Trophoblast cell (in vitro differentiated cells and primary cell): Measurements from ENCODE around the gene RNF103. TPM values are rescaled to one million over a fixed set of nuclear protein-coding genes. Genes with fewer than 3 reads are reported as not detected.

Experiments used
- DNase-seq, 2 donors: peaks; one replicate each; pipeline ENCODE4 v3.0.0-alpha.2; 2016
- H2AFZ ChIP-seq: 2 replicates; pipeline ENCODE4 v1.6.1; 2013; ENCODE audit warnings: low read length, moderate library complexity, mild to moderate bottlenecking; ENCODE audit not compliant: insufficient read depth, poor library complexity
- H2AK5ac ChIP-seq: 2 replicates; pipeline ENCODE4 v1.6.1; 2013; ENCODE audit warnings: mild to moderate bottlenecking, low read length
- H2BK120ac ChIP-seq: 2 replicates; pipeline ENCODE4 v1.6.1; 2013; ENCODE audit warnings: low read length, mild to moderate bottlenecking, moderate library complexity; ENCODE audit not compliant: insufficient read depth, poor library complexity
- H2BK12ac ChIP-seq: 2 replicates; pipeline ENCODE4 v1.6.1; 2013; ENCODE audit warnings: mild to moderate bottlenecking, low read length, moderate library complexity
- H2BK5ac ChIP-seq: 2 replicates; pipeline ENCODE4 v1.6.1; 2013; ENCODE audit warnings: low read length, low read depth, moderate library complexity, mild to moderate bottlenecking; ENCODE audit not compliant: poor library complexity
- H3K14ac ChIP-seq: 2 replicates; pipeline ENCODE4 v1.6.1; 2013; ENCODE audit warnings: mild to moderate bottlenecking, low read length
- H3K18ac ChIP-seq: 2 replicates; pipeline ENCODE4 v1.6.1; 2013; ENCODE audit warnings: mild to moderate bottlenecking, low read length
- H3K23ac ChIP-seq: 2 replicates; pipeline ENCODE4 v1.6.1; 2013; ENCODE audit warnings: low read length
- H3K27ac ChIP-seq: 2 replicates; pipeline ENCODE4 v1.5.1; 2013; ENCODE audit warnings: low read depth, mild to moderate bottlenecking, inconsistent platforms, low read length, moderate library complexity
- H3K27me3 ChIP-seq: 2 replicates; pipeline ENCODE4 v1.6.1; 2013; ENCODE audit warnings: inconsistent platforms, mild to moderate bottlenecking, low read length, moderate library complexity; ENCODE audit not compliant: insufficient read depth
- H3K36me3 ChIP-seq, 2 experiments: 1 replicate in 1 of 2; 2 replicates in 1 of 2; pipeline ENCODE4 v1.6.1; 2013; ENCODE audit warnings: low read length in 2 of 2, mild to moderate bottlenecking in 2 of 2, moderate library complexity in 1 of 2; ENCODE audit not compliant: insufficient read depth in 2 of 2, control insufficient read depth in 1 of 2
- H3K4ac ChIP-seq: 2 replicates; pipeline ENCODE4 v1.6.1; 2013; ENCODE audit warnings: low read depth, mild to moderate bottlenecking, low read length, moderate library complexity
- H3K4me1 ChIP-seq, 2 experiments: 1 replicate in 1 of 2; 2 replicates in 1 of 2; pipeline ENCODE4 v1.6.1; 2013; ENCODE audit warnings: low read length in 2 of 2, mild to moderate bottlenecking in 2 of 2, moderate library complexity in 1 of 2; ENCODE audit not compliant: insufficient read depth in 2 of 2, control insufficient read depth in 1 of 2
- H3K4me2 ChIP-seq: 2 replicates; pipeline ENCODE4 v1.6.1; 2013; ENCODE audit warnings: inconsistent platforms, mild to moderate bottlenecking, low read length, moderate library complexity
- H3K4me3 ChIP-seq: 2 replicates; pipeline ENCODE4 v1.5.1; 2013; ENCODE audit warnings: mild to moderate bottlenecking, low read depth, low read length, inconsistent platforms
- H3K79me1 ChIP-seq: one replicate; pipeline ENCODE4 v1.6.1; 2013; ENCODE audit warnings: low read length
- H3K79me2 ChIP-seq: 2 replicates; pipeline ENCODE4 v1.6.1; 2013; ENCODE audit warnings: low read length, mild to moderate bottlenecking; ENCODE audit not compliant: control insufficient read depth, insufficient read depth, poor library complexity
- H3K9ac ChIP-seq: 2 replicates; pipeline ENCODE4 v1.6.1; 2013; ENCODE audit warnings: mild to moderate bottlenecking, low read length
- H3K9me3 ChIP-seq: 2 replicates; pipeline ENCODE4 v1.6.1; 2013; ENCODE audit warnings: low read depth, mild to moderate bottlenecking, control low read depth, inconsistent platforms, low read length; ENCODE audit not compliant: insufficient read depth
- H4K12ac ChIP-seq: 2 replicates; pipeline ENCODE4 v1.6.1; 2013; ENCODE audit warnings: low read depth, mild to moderate bottlenecking, low read length, moderate library complexity
- H4K8ac ChIP-seq: 2 replicates; pipeline ENCODE4 v1.6.1; 2013; ENCODE audit warnings: low read depth, mild to moderate bottlenecking, low read length, moderate library complexity
- H4K91ac ChIP-seq: one replicate; pipeline ENCODE4 v1.6.1; 2013; ENCODE audit warnings: low read depth, mild to moderate bottlenecking, low read length, moderate library complexity
- WGBS: extraction: QIAGEN DNeasy Blood & Tissue Kit; methylation state at CpG from one replicate; pipeline ENCODE4 v1.1.7; 2013; ENCODE audit warnings: missing lambda C conversion rate; ENCODE audit not compliant: insufficient read length, insufficient coverage; ENCODE audit errors: extremely low coverage; 5-methylcytosine and 5-hydroxymethylcytosine counted together
- polyA plus RNA-seq: library from polyadenylated mRNA; stranded (reverse); fragments of 200-250 nt; gene quantifications from 2 replicates; pipeline ENCODE4 v1.2.3, GENCODE V29; 2013

Gene RNF103
- 23.5 and 23.9 TPM in 2 replicates for polyA plus RNA-seq

DNA sequence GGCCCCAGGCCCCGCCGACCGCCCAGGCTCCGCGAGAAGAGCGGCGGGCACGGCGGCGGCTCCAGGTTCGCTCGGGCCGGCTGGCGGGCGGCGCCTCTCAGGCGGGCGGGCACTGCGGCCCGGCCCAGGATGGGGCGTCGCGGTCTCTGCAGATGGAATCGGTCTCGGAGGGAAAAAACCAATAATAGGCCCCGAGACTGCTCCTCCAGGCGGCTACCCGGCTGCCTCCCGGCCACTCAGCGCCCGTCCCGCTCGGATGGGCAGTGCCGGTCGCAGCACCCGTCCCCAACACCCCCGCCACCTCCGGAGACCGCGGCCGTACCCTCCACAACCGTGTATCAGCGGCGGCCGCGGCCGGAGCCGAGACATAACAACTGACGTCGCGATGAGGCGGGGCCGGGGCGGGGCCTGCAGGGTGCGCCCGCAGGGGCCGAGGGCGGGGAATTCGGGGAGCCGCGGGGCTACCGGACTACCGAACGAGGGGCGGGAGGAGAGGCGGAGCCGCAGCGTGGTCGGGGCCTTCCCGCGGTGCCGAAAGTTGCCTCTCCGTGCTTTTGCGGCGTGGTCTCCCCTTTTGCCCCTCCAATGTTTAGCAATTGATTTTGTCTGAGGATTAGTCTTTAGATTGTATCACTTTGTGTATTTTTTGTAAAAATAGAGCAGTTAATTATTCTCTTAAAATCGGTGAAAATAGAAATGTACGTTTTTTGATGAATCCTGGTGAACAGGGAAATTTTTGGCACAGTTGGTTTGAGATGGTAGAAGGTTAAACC is at the start of gene RNF103:
RNF103 (minus strand) TSS at position 372 of the 773 bp plus-strand sequence. CDS start 979 bp downstream, outside the sequence.
- Histone ChIP-seq H3K79me2 (peaks cover 6% of the 10 kb centered on the region), H3K9ac (peak within 1 kb of the TSS; percentile 97), H3K23ac (no peak within 1 kb of the TSS), H3K4me1 (peaks cover 2 to 5% of the 10 kb centered on the region in 2 experiments), H2AFZ (peak within 1 kb of the TSS; percentile 80), H4K91ac (peak within 1 kb of the TSS; percentile 76), H2BK12ac (no peak within 1 kb of the TSS), H2BK5ac (peak within 1 kb of the TSS; percentile 86), H3K18ac (peak within 1 kb of the TSS; percentile 96), H3K9me3 (no peaks in the 10 kb centered on the region), H3K14ac (peak within 1 kb of the TSS; percentile 94), H2AK5ac (peak within 1 kb of the TSS; percentile 22), H4K8ac (peak within 1 kb of the TSS; percentile 93), H3K4me2 (peak within 1 kb of the TSS; percentile 99), H3K4me3 (peak within 1 kb of the TSS; percentile 96), H4K12ac (peak within 1 kb of the TSS; percentile 80), H3K79me1 (peaks cover 11% of the 10 kb centered on the region), H2BK120ac (peak within 1 kb of the TSS; percentile 69), H3K27ac (peak within 1 kb of the TSS; percentile 98), H3K4ac (peak within 1 kb of the TSS; percentile 19), H3K36me3 (no peaks in the 10 kb centered on the region), H3K27me3 (no peaks in the 10 kb centered on the region)
- WGBS: no CpG with 5 or more reads among the region's 77 CpGs
- peak; percentile 85 to 89 for DNase-seq

DNA sequence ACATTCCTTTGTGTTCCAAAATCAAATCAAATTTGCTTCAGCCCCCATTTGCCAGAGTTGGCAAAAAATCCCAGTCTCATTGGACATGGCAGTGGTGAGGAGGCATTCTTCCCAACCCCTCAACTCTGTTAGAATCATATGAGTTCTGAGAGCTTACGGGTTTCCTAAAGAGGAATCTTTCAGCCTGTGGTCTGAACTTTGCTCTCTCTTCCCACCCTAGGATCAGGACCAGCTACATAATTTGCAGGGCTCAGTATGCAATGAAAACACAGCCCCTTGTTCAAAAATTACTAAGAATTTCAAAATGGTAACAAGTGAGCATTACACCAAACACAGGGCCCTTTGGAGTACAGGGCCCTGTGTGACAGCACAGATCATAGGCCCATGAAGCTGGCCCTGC is 49.3 kb upstream of the RNF103 start:
- no peak overlapping the region for H4K8ac ChIP-seq
- H4K12ac ChIP-seq: no peak overlapping the region
- no peak overlapping the region for H3K4me3 ChIP-seq
- no peak overlapping the region for H3K14ac ChIP-seq
- no peak overlapping the region for H2AK5ac ChIP-seq
- no peak overlapping the region for H2AFZ ChIP-seq
- H3K4me1 ChIP-seq: no peaks in the 10 kb centered on the region
- no CpG with 5 or more reads among the region's 1 CpG for WGBS
- no peaks in the 10 kb centered on the region for H3K9me3 ChIP-seq
- H3K27me3 ChIP-seq: no peaks in the 10 kb centered on the region
- H2BK5ac ChIP-seq: no peak overlapping the region
- H3K79me2 ChIP-seq: no peaks in the 10 kb centered on the region
- no peak overlapping the region for H4K91ac ChIP-seq
- H3K23ac ChIP-seq: no peak overlapping the region
- no peak overlapping the region for H2BK120ac ChIP-seq
- H3K9ac ChIP-seq: no peak overlapping the region
- H3K4me2 ChIP-seq: no peak overlapping the region
- H3K79me1 ChIP-seq: no peaks in the 10 kb centered on the region
- no peak for DNase-seq
- no peak overlapping the region for H3K27ac ChIP-seq
- H3K18ac ChIP-seq: no peak overlapping the region
- no peaks in the 10 kb centered on the region for H3K36me3 ChIP-seq
- no peak overlapping the region for H2BK12ac ChIP-seq
- H3K4ac ChIP-seq: no peak overlapping the region

DNA sequence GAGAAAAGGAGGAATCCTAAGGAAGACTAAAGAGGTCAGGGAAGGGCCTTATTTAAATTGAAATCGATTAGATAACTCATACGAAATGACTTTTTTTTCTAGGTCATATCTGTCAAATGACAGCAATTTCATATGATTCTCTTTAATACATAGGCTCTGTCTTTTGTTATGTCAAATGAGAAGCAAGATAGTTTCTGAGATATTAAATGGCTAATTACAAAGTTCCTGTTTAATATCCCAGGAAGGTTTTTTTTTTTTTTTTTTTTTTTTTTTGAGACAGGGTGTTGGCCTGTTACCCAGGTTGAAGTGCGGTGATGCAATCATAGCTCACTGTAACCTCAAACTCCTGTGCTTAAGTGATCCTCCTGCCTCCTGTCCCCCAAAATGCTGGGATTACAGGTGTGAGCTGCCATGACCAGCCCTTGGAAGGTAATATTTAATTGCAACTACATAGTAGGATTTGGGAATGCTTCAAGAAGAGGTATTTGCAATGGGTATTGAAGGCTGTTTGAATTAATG is 48.4 kb upstream of the RNF103 start:
- no peak overlapping the region for H2AFZ ChIP-seq
- H3K9me3 ChIP-seq: no peaks in the 10 kb centered on the region
- H3K14ac ChIP-seq: no peak overlapping the region
- no peak overlapping the region for H2BK120ac ChIP-seq
- H3K36me3 ChIP-seq: no peaks in the 10 kb centered on the region
- no peak for DNase-seq
- H4K8ac ChIP-seq: no peak overlapping the region
- no peak overlapping the region for H2BK12ac ChIP-seq
- H3K23ac ChIP-seq: no peak overlapping the region
- H3K4ac ChIP-seq: no peak overlapping the region
- no peaks in the 10 kb centered on the region for H3K79me2 ChIP-seq
- no peak overlapping the region for H3K4me2 ChIP-seq
- no peak overlapping the region for H4K12ac ChIP-seq
- H3K4me1 ChIP-seq: no peaks in the 10 kb centered on the region
- H3K9ac ChIP-seq: no peak overlapping the region
- H2AK5ac ChIP-seq: no peak overlapping the region
- no peak overlapping the region for H3K27ac ChIP-seq
- H3K79me1 ChIP-seq: no peaks in the 10 kb centered on the region
- H3K18ac ChIP-seq: no peak overlapping the region
- WGBS: no CpG with 5 or more reads among the region's 3 CpGs
- H2BK5ac ChIP-seq: no peak overlapping the region
- no peak overlapping the region for H3K4me3 ChIP-seq
- no peaks in the 10 kb centered on the region for H3K27me3 ChIP-seq
- H4K91ac ChIP-seq: no peak overlapping the region

DNA sequence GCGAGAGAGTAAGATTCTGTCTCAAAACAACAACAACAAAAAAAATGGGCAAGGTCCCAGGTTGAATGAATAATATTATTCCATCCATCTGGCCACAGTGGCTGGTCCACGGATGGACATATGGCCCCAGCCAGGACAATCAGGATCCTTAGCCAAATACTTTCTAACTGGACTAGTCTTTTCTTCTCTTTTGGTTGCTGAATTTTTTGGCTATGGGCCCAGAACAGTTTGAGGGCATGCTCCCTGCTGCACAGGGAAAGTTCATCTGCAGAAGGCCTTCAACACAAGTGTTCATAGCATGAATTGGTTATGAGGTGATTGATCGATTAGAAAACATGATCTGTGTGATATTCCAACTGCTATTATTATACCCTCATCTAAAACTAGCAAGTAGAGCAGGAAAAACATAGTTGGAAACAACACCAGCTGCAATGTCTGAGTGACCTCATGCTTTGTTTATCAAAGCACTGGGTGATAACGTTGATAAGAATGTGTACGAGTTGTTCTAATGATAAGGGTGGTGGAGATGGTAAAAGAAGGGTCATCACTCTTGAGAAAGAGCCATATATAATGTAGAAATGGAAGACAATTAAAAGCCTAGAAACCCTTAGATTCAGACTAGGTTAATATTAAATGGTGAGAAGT is 47.8 kb upstream of the RNF103 start:
- WGBS: no CpG with 5 or more reads among the region's 5 CpGs
- H3K14ac ChIP-seq: no peak overlapping the region
- no peak overlapping the region for H2AFZ ChIP-seq

More for the DNA sequence above, 47.8 kb upstream of the RNF103 start:
- no peak overlapping the region for H4K12ac ChIP-seq
- H3K23ac ChIP-seq: no peak overlapping the region
- no peak overlapping the region for H3K9ac ChIP-seq
- no peaks in the 10 kb centered on the region for H3K79me2 ChIP-seq
- H3K4ac ChIP-seq: no peak overlapping the region
- no peak overlapping the region for H2BK12ac ChIP-seq
- H4K8ac ChIP-seq: no peak overlapping the region
- H2BK5ac ChIP-seq: no peak overlapping the region
- no peak overlapping the region for H2BK120ac ChIP-seq
- no peak overlapping the region for H2AK5ac ChIP-seq
- H3K27ac ChIP-seq: no peak overlapping the region
- no peaks in the 10 kb centered on the region for H3K79me1 ChIP-seq
- no peaks in the 10 kb centered on the region for H3K9me3 ChIP-seq
- no peak overlapping the region for H3K18ac ChIP-seq
- peak; percentile 77 to 93 for DNase-seq
- no peaks in the 10 kb centered on the region for H3K4me1 ChIP-seq
- H3K4me3 ChIP-seq: no peak overlapping the region
- no peaks in the 10 kb centered on the region for H3K27me3 ChIP-seq
- H3K4me2 ChIP-seq: no peak overlapping the region
- H4K91ac ChIP-seq: no peak overlapping the region
- H3K36me3 ChIP-seq: no peaks in the 10 kb centered on the region
